Calu3 (cell line): ENCODE measurements around the gene CALML3. TPM values are rescaled to one million over a fixed set of nuclear protein-coding genes. Genes with fewer than 3 reads are reported as not detected.

Experiments
- BruUV-seq: library from RNA; stranded (reverse); fragments of 400-500 nt; replicated peaks from 2 replicates; lab custom pipeline; 2021; lab: Mats Ljungman, UMichigan
- CTCF ChIA-PET: fragments of 300-600 bp; sonication (Branson Sonifier 250); formaldehyde crosslinking; loops from one replicate; lab custom pipeline; 2022; ENCODE audit warnings: antibody characterized with exemption; lab: Charles Lee
- DNase-seq: peaks from one replicate; pipeline ENCODE4 v3.0.0; 2022
- H3K27ac Mint-ChIP-seq: one replicate; pipeline ENCODE4 v1.8.0; 2022; ENCODE audit warnings: mixed read lengths; ENCODE audit not compliant: unreplicated experiment
- H3K27me3 Mint-ChIP-seq: one replicate; pipeline ENCODE4 v1.8.0; 2022; ENCODE audit warnings: mixed read lengths; ENCODE audit not compliant: unreplicated experiment
- H3K36me3 Mint-ChIP-seq: one replicate; pipeline ENCODE4 v1.8.0; 2022; ENCODE audit warnings: mild to moderate bottlenecking, moderate library complexity, mixed read lengths; ENCODE audit not compliant: insufficient read depth, unreplicated experiment
- H3K4me1 Mint-ChIP-seq: one replicate; pipeline ENCODE4 v1.8.0; 2022; ENCODE audit warnings: mild to moderate bottlenecking, low read depth, mixed read lengths; ENCODE audit not compliant: unreplicated experiment
- H3K4me3 Mint-ChIP-seq: one replicate; pipeline ENCODE4 v1.8.0; 2022; ENCODE audit warnings: mild to moderate bottlenecking, low read depth, moderate library complexity, mixed read lengths; ENCODE audit not compliant: unreplicated experiment
- H3K9me3 Mint-ChIP-seq: one replicate; pipeline ENCODE4 v1.8.0; 2022; ENCODE audit warnings: low read depth, mixed read lengths; ENCODE audit not compliant: unreplicated experiment
- intact Hi-C: fragments of 100-400 bp; cut with micrococcal nuclease; formaldehyde crosslinking; loops from one replicate; pipeline ENCODE4 v1.10.0; 2022; ENCODE audit not compliant: unreplicated experiment
- total RNA-seq: library from RNA; stranded (reverse); gene quantifications from 2 replicates; pipeline ENCODE4 v1.2.3, GENCODE V29; 2022
- TF ChIP-seq, protein P1 (sequence below): fragments of 200-600 bp; IDR thresholded peaks from one replicate; pipeline ENCODE4 v1.8.0; 2022; ENCODE audit warnings: antibody characterized with exemption; ENCODE audit not compliant: unreplicated experiment

Gene CALML3
- total RNA-seq, 1 experiment from 2014 or later, result not detected

DNA sequence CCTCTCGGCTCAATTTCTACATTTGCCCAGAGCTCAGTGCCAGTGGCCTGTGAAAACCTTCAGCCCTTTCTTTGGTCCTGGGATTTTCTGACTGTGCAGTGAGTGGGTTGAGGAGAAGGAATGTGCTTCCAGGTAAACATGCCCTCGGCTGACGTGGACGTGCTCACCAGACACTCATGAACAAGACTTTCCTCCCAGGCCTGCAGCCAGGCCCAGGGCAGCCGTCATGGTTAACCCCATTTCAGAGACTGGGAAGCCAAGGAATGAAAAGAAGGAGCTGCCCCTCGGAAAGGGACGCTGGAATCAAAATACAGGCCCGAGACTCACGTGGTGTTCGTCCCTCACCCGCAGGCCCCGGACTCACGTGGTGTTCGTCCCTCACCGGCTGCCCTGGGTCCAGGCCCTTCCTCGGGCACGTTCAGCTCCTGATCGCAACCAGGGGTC lies 16.6 kb upstream of the CALML3 start:
- intact Hi-C loops, result no loop called here
- CTCF ChIA-PET, result no interaction called here
- DNase-seq, result no peak
- no TSS peak for BruUV-seq
- Mint-ChIP-seq H3K9me3 (no peaks in the 10 kb centered on the region), H3K27ac (no peak overlapping the region), H3K27me3 (peaks cover 10% of the 10 kb centered on the region), H3K4me1 (peaks cover 26% of the 10 kb centered on the region), H3K4me3 (no peak overlapping the region), H3K36me3 (peaks cover 15% of the 10 kb centered on the region)
- TF ChIP-seq, protein P1, sequence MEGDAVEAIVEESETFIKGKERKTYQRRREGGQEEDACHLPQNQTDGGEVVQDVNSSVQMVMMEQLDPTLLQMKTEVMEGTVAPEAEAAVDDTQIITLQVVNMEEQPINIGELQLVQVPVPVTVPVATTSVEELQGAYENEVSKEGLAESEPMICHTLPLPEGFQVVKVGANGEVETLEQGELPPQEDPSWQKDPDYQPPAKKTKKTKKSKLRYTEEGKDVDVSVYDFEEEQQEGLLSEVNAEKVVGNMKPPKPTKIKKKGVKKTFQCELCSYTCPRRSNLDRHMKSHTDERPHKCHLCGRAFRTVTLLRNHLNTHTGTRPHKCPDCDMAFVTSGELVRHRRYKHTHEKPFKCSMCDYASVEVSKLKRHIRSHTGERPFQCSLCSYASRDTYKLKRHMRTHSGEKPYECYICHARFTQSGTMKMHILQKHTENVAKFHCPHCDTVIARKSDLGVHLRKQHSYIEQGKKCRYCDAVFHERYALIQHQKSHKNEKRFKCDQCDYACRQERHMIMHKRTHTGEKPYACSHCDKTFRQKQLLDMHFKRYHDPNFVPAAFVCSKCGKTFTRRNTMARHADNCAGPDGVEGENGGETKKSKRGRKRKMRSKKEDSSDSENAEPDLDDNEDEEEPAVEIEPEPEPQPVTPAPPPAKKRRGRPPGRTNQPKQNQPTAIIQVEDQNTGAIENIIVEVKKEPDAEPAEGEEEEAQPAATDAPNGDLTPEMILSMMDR, result no peak

DNA sequence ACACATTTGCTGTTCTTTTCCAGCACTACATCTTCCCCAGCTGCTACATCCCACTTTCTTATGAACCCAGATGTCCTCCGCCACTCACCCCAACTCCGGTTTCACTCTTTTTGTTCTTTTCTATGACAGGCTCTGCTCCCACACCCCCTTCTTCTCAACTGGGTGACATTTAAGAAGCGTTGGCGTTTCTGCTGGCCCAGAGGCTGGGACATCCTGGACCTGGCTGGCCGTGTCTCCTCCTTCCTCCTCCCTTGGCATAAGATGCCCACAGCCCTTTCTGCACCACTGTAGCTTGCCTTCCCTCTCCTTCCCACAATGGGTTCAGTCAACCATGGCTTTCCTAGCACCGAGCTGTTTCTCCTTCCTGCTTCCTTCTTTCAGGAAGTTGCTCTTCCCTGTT lies 16.0 kb upstream of the CALML3 start:
- H3K27me3 Mint-ChIP-seq, result peaks cover 10% of the 10 kb centered on the region
- CTCF ChIA-PET, result interaction anchor here (0.6 kb wide), 1 partner anchor 101 kb away, joined by 6 read pairs; no protein-coding TSS in a partner anchor
- H3K4me3 Mint-ChIP-seq, result no peak overlapping the region
- H3K4me1 Mint-ChIP-seq, result peaks cover 20% of the 10 kb centered on the region
- no TSS peak for BruUV-seq
- intact Hi-C loops, result no loop called here
- DNase-seq, result no peak
- H3K27ac Mint-ChIP-seq, result no peak overlapping the region
- TF ChIP-seq, protein P1, result no peak
- peaks cover 9% of the 10 kb centered on the region for H3K36me3 Mint-ChIP-seq
- no peaks in the 10 kb centered on the region for H3K9me3 Mint-ChIP-seq

DNA sequence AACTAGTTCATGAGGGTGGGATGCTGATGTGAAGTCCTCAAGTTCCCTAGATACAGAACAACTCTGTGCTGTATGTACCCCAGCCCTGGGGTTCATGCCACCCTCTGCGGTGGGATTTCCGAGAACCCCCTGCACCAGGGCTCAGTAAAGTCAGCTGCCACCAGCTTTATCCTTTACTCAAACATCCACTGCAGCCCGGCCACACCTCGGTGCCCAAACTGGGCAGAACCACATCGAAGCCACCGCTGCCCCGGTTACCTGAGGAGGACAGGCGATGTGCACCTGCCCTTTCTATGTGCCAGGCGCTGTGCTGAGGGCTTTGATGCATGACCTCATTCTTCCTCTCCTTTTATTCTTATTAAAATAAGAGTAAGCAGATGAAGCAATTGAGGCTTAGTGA lies 15.5 kb upstream of the CALML3 start:
- Mint-ChIP-seq H3K27ac (no peak overlapping the region), H3K36me3 (peaks cover 8% of the 10 kb centered on the region), H3K9me3 (no peaks in the 10 kb centered on the region), H3K4me3 (no peak overlapping the region), H3K27me3 (peaks cover 10% of the 10 kb centered on the region), H3K4me1 (peaks cover 16% of the 10 kb centered on the region)
- BruUV-seq, result no TSS peak
- intact Hi-C loops, result no loop called here
- TF ChIP-seq, protein P1, result no peak
- DNase-seq, result no peak
- CTCF ChIA-PET, result interaction anchor here (0.6 kb wide), 1 partner anchor 101 kb away, joined by 6 read pairs; no protein-coding TSS in a partner anchor

DNA sequence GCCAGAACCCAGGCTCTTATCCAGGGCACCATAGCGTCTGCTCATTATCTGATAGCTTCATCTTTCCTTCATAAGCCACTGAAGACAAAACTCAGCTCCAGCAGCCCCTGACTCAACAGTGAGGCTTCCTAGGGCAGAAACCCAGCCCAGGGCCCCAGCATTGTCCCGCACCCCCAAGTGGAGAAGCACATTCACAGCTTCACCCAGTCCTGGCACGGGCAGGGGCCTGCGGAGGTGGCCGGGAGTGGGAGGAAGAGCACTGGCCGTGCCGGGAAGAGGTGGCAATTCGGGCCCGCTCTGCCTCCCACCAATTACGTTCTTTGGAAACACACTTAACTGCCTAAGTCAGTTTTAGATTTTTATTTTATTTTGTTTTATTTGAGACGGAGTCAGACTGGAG lies 15.1 kb upstream of the CALML3 start:
- BruUV-seq, result no TSS peak
- intact Hi-C loops, result no loop called here
- CTCF ChIA-PET, result interaction anchor here (0.6 kb wide), 1 partner anchor 100 kb away, joined by 6 read pairs; no protein-coding TSS in a partner anchor
- no peak for DNase-seq
- peaks cover 14% of the 10 kb centered on the region for H3K4me1 Mint-ChIP-seq
- no peaks in the 10 kb centered on the region for H3K9me3 Mint-ChIP-seq
- H3K27ac Mint-ChIP-seq, result no peak overlapping the region
- H3K27me3 Mint-ChIP-seq, result peaks cover 10% of the 10 kb centered on the region
- TF ChIP-seq, protein P1, result no peak
- H3K36me3 Mint-ChIP-seq, result peaks cover 8% of the 10 kb centered on the region
- H3K4me3 Mint-ChIP-seq, result no peak overlapping the region
